ENCODE data around the gene PTGER3. TPM values are rescaled to one million over a fixed set of nuclear protein-coding genes. Genes with fewer than 3 reads are reported as not detected.
A peak's percentile ranks its signal among the peaks of the same experiment; 100 is the strongest.

PTGER3 gene
- total RNA-seq, result 1 to 10 TPM in 1 of 4 donors, under 1 TPM in 2, not detected in 1; 0.12 to 1.5 (median 0.29) TPM

- Histone ChIP-seq H3K9me3 (no peaks in the 10 kb centered on the region), H3K4me1 (peaks cover 6 to 12% of the 10 kb centered on the region in 2 donors), H3K27me3 (peaks cover 31 to 47% (median 41%) of the 10 kb centered on the region in 3 donors), H3K4me3 (peak within 1 kb of the TSS; percentile 45 to 51 (median 50)), H3K36me3 (no peaks in the 10 kb centered on the region), H3K27ac (no peak within 1 kb of the TSS)
- in situ Hi-C loops (cut with MboI; ENCODE audit: low sequenced_read_pairs in 4 of 4) (loop anchor here in 3 of 4 donors (10.0 to 25.0 kb wide), 3 partner anchors 361 to 511 kb away; no protein-coding TSS in a partner anchor), intact Hi-C loops (cut with DNase I; ENCODE audit: low total_unique reads) (loop anchor here (2.0 kb wide), 1 partner anchor 519 kb away; no protein-coding TSS in a partner anchor)
- DNase-seq (no peak), ATAC-seq (no peak)
- TF ChIP-seq POLR2A (IDR thresholded peaks at IDR 0.05) (no peak), CTCF (IDR thresholded peaks at IDR 0.05 in 4 of 5, conservative IDR thresholded peaks at IDR 0.05 in 1 of 5) (no peak)
These were observed at the start of gene PTGER3 for GRCh38 chr1:71047635-71048607. Gene PTGER3 (minus strand): TSS chr1:71047816. CDS start chr1:71047577, 239 bp downstream.

DNA sequence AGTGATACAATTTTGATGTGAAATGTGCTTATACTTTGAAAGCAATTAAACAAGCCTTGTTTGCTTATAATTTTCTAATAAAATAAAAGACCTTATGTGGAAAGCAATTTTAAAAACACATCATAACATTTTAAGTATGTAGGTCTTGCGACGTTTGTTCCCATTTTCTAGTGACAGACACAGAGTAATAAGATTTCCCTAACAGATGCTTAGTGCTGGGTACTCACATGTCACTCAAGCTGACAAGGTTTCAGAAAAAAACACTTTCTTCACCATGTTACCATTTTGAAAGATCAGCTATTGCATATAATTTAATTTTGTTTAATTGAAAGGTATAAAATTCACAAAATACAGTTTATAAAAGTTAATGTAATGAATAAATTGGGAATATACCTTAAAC lies 47.3 kb upstream of the PTGER3 start:
- in situ Hi-C loops (cut with MboI; ENCODE audit: low sequenced_read_pairs in 4 of 4), result no loop called here
- DNase-seq (no peak), ATAC-seq (no peak)
- no peaks in the 10 kb centered on the region for H3K4me1 ChIP-seq
- no peak overlapping the region for H3K4me3 ChIP-seq
- intact Hi-C loops (cut with DNase I; ENCODE audit: low total_unique reads), result no loop called here
- H3K9me3 ChIP-seq, result no peaks in the 10 kb centered on the region
- TF ChIP-seq POLR2A (IDR thresholded peaks at IDR 0.05), result no peak
- no peak for TF ChIP-seq CTCF (IDR thresholded peaks at IDR 0.05 in 4 of 5, conservative IDR thresholded peaks at IDR 0.05 in 1 of 5)
- no peaks in the 10 kb centered on the region for H3K36me3 ChIP-seq
- H3K27ac ChIP-seq, result no peak overlapping the region
- no peaks in the 10 kb centered on the region for H3K27me3 ChIP-seq

DNA sequence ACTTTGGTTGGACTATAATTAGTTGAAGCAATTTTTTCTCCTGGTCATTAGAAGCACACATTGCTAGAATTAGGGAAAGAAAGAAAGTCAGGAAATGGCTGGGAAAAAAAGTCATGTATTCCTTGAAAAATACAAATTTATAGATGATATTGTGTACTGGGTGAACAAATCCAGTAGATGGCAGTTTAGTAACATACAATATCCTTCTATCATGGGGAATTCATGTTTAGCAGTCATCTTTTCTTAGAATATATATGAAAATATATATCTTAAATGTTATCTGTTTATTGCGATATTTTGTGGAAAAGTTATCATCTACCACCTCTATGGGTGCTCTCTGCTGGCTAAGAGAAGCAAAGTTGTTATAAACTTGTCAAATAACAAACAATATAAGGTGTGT lies 46.3 kb upstream of the PTGER3 start:
- intact Hi-C loops (cut with DNase I; ENCODE audit: low total_unique reads) (no loop called here), in situ Hi-C loops (cut with MboI; ENCODE audit: low sequenced_read_pairs in 4 of 4) (no loop called here)
- Histone ChIP-seq H3K4me3 (no peak overlapping the region), H3K27ac (no peak overlapping the region), H3K36me3 (no peaks in the 10 kb centered on the region), H3K4me1 (no peaks in the 10 kb centered on the region), H3K27me3 (no peaks in the 10 kb centered on the region), H3K9me3 (no peaks in the 10 kb centered on the region)
- ATAC-seq (no peak), DNase-seq (no peak)
- TF ChIP-seq CTCF (IDR thresholded peaks at IDR 0.05 in 4 of 5, conservative IDR thresholded peaks at IDR 0.05 in 1 of 5) (peak in 1 of 5 experiments; percentile 7), POLR2A (IDR thresholded peaks at IDR 0.05) (no peak)

- no peak for TF ChIP-seq CTCF (IDR thresholded peaks at IDR 0.05 in 4 of 5, conservative IDR thresholded peaks at IDR 0.05 in 1 of 5)
- TF ChIP-seq POLR2A (IDR thresholded peaks at IDR 0.05), result no peak
- H3K4me3 ChIP-seq, result no peak overlapping the region
- ATAC-seq (no peak), DNase-seq (no peak)
- intact Hi-C loops (cut with DNase I; ENCODE audit: low total_unique reads) (no loop called here), in situ Hi-C loops (cut with MboI; ENCODE audit: low sequenced_read_pairs in 4 of 4) (no loop called here)
- H3K9me3 ChIP-seq, result no peaks in the 10 kb centered on the region
- H3K27me3 ChIP-seq, result no peaks in the 10 kb centered on the region
- no peaks in the 10 kb centered on the region for H3K36me3 ChIP-seq
- no peaks in the 10 kb centered on the region for H3K4me1 ChIP-seq
- H3K27ac ChIP-seq, result no peak overlapping the region
These were observed 42.1 kb upstream of the PTGER3 start for GRCh38 chr1:71089536-71090270.

Data from gastrocnemius medialis (tissue), 4 donors.